Duodenal mucosa (tissue), 2 donors: ENCODE data around the gene AQP3.
A peak's percentile ranks its signal among the peaks of the same experiment; 100 is the strongest.

Experiments used
- H3K27ac ChIP-seq: one replicate; pipeline ENCODE4 v1.7.0; 2013; ENCODE audit warnings: low read depth, low read length
- H3K27me3 ChIP-seq, 2 donors: one replicate each; pipeline ENCODE4 v1.7.0; 2013; ENCODE audit warnings: low read length in 2 of 2, control low read depth in 1 of 2; ENCODE audit not compliant: insufficient read depth in 2 of 2, control insufficient read depth in 1 of 2
- H3K36me3 ChIP-seq, 2 donors: one replicate each; pipeline ENCODE4 v1.7.0; 2013; ENCODE audit warnings: low read length in 2 of 2, control low read depth in 1 of 2; ENCODE audit not compliant: insufficient read depth in 2 of 2, control insufficient read depth in 1 of 2
- H3K4me1 ChIP-seq, 2 donors: one replicate each; pipeline ENCODE4 v1.7.0; 2013; ENCODE audit warnings: low read length in 2 of 2, control low read depth in 1 of 2; ENCODE audit not compliant: insufficient read depth in 2 of 2, control insufficient read depth in 1 of 2
- H3K4me3 ChIP-seq, 2 donors: one replicate each; pipeline ENCODE4 v1.7.0; 2013; ENCODE audit warnings: low read length in 2 of 2, low read depth in 1 of 2
- H3K9ac ChIP-seq, 2 donors: one replicate each; pipeline ENCODE4 v1.7.0; 2013; ENCODE audit warnings: low read length in 2 of 2, low read depth in 1 of 2
- H3K9me3 ChIP-seq, 2 donors: one replicate each; pipeline ENCODE4 v1.7.0; 2013; ENCODE audit warnings: low read length in 2 of 2, control low read depth in 1 of 2; ENCODE audit not compliant: control insufficient read depth in 1 of 2

Gene AQP3

GRCh38 chr9:33453286-33453860 is 6.0 kb upstream of the AQP3 start:
- Histone ChIP-seq H3K4me3 (no peak overlapping the region), H3K9me3 (no peaks in the 10 kb centered on the region), H3K27me3 (no peaks in the 10 kb centered on the region), H3K4me1 (peaks cover 21% of the 10 kb centered on the region in 2 donors), H3K27ac (no peak overlapping the region), H3K36me3 (no peaks in the 10 kb centered on the region), H3K9ac (no peak overlapping the region)

- no peaks in the 10 kb centered on the region for H3K27me3 ChIP-seq
- H3K9me3 ChIP-seq = no peaks in the 10 kb centered on the region
- no peak overlapping the region for H3K27ac ChIP-seq
- H3K4me3 ChIP-seq = no peak overlapping the region
- no peak overlapping the region for H3K9ac ChIP-seq
- H3K36me3 ChIP-seq = no peaks in the 10 kb centered on the region
- H3K4me1 ChIP-seq = peaks cover 22 to 23% of the 10 kb centered on the region in 2 donors
Observed at GRCh38 chr9:33452828-33453271, 5.5 kb upstream of the AQP3 start.

GRCh38 chr9:33450621-33451146 is 3.3 kb upstream of the AQP3 start:
- no peaks in the 10 kb centered on the region for H3K9me3 ChIP-seq
- H3K36me3 ChIP-seq = no peaks in the 10 kb centered on the region
- peaks cover 39 to 41% of the 10 kb centered on the region in 2 donors for H3K4me1 ChIP-seq
- no peak overlapping the region for H3K27ac ChIP-seq
- no peak overlapping the region for H3K9ac ChIP-seq
- H3K27me3 ChIP-seq = no peaks in the 10 kb centered on the region
- no peak overlapping the region for H3K4me3 ChIP-seq

- Histone ChIP-seq H3K4me1 (peaks cover 48 to 49% of the 10 kb centered on the region in 2 donors), H3K36me3 (no peaks in the 10 kb centered on the region), H3K9ac (no peak overlapping the region), H3K27me3 (no peaks in the 10 kb centered on the region), H3K4me3 (no peak overlapping the region), H3K9me3 (no peaks in the 10 kb centered on the region), H3K27ac (no peak overlapping the region)
Observed at GRCh38 chr9:33449715-33450114, 2.3 kb upstream of the AQP3 start.

- H3K9ac ChIP-seq = peak overlapping the region; percentile 58 to 63
- H3K36me3 ChIP-seq = peaks cover 7 to 8% of the 10 kb centered on the region in 2 donors
- no peaks in the 10 kb centered on the region for H3K9me3 ChIP-seq
- no peaks in the 10 kb centered on the region for H3K27me3 ChIP-seq
- peak overlapping the region; percentile 73 to 89 for H3K4me3 ChIP-seq
- H3K27ac ChIP-seq = peak overlapping the region; percentile 53
- peaks cover 50% of the 10 kb centered on the region in 2 donors for H3K4me1 ChIP-seq
Observed at GRCh38 chr9:33447799-33448553, 583 bp upstream of the AQP3 start.

- Histone ChIP-seq H3K36me3 (peaks cover 7 to 20% of the 10 kb centered on the region in 2 donors), H3K27ac (peak overlapping the region; percentile 53), H3K9ac (peak overlapping the region; percentile 58 to 68), H3K9me3 (no peaks in the 10 kb centered on the region), H3K4me1 (peaks cover 48% of the 10 kb centered on the region in 2 donors), H3K4me3 (peak overlapping the region; percentile 73 to 89), H3K27me3 (no peaks in the 10 kb centered on the region)
Observed at GRCh38 chr9:33446240-33446945, 1.0 kb downstream of the AQP3 start.

GRCh38 chr9:33445389-33446239 is 1.8 kb downstream of the AQP3 start:
- Histone ChIP-seq H3K4me1 (peaks cover 48% of the 10 kb centered on the region in 2 donors), H3K36me3 (peaks cover 7 to 20% of the 10 kb centered on the region in 2 donors), H3K9me3 (no peaks in the 10 kb centered on the region), H3K4me3 (peak overlapping the region; percentile 73 to 89), H3K27me3 (no peaks in the 10 kb centered on the region), H3K27ac (peak overlapping the region; percentile 53), H3K9ac (peak overlapping the region; percentile 58 to 68)

GRCh38 chr9:33443464-33444154 is 3.8 kb downstream of the AQP3 start:
- peaks cover 7 to 20% of the 10 kb centered on the region in 2 donors for H3K36me3 ChIP-seq
- H3K27ac ChIP-seq = no peak overlapping the region
- peak overlapping the region in 1 of 2 donors; percentile 38 for H3K4me3 ChIP-seq
- peaks cover 63 to 64% of the 10 kb centered on the region in 2 donors for H3K4me1 ChIP-seq
- no peaks in the 10 kb centered on the region for H3K27me3 ChIP-seq
- H3K9me3 ChIP-seq = no peaks in the 10 kb centered on the region
- no peak overlapping the region for H3K9ac ChIP-seq

GRCh38 chr9:33443047-33443446 is 4.3 kb downstream of the AQP3 start:
- H3K4me1 ChIP-seq = peaks cover 59 to 61% of the 10 kb centered on the region in 2 donors
- no peak overlapping the region for H3K9ac ChIP-seq
- peak overlapping the region in 1 of 2 donors; percentile 38 for H3K4me3 ChIP-seq
- no peaks in the 10 kb centered on the region for H3K27me3 ChIP-seq
- no peak overlapping the region for H3K27ac ChIP-seq
- H3K9me3 ChIP-seq = no peaks in the 10 kb centered on the region
- H3K36me3 ChIP-seq = peaks cover 7 to 20% of the 10 kb centered on the region in 2 donors
